T-helper 17 cell (primary cell): Measurements from ENCODE around the gene PTPN13. TPM values are rescaled to one million over a fixed set of nuclear protein-coding genes. Genes with fewer than 3 reads are reported as not detected.
A peak's percentile ranks its signal among the peaks of the same experiment; 100 is the strongest.

Source experiments
- ATAC-seq: fragments of 150-1000 bp; cut with Tn5 transposase; 2 replicates; pipeline ENCODE4 v1.10.0; 2021; ENCODE audit warnings: mild to moderate bottlenecking, moderate library complexity
- DNase-seq, 3 donors: peaks; one replicate each; pipeline versions ENCODE4 v3.0.0 to v3.0.0-alpha.2; 2020 to 2021
- H3K9me3 ChIP-seq: one replicate; pipeline ENCODE4 v1.7.0; 2013; ENCODE audit warnings: low read length, mild to moderate bottlenecking; ENCODE audit not compliant: control insufficient read depth, poor library complexity, severe bottlenecking
- H3K27ac Mint-ChIP-seq: one replicate; pipeline ENCODE4 v1.8.0; 2022; ENCODE audit warnings: mild to moderate bottlenecking, moderate library complexity, mixed read lengths
- H3K27me3 Mint-ChIP-seq: one replicate; pipeline ENCODE4 v1.8.0; 2022; ENCODE audit warnings: mixed read lengths
- H3K36me3 Mint-ChIP-seq: one replicate; pipeline ENCODE4 v1.8.0; 2022; ENCODE audit warnings: low read depth, mixed read lengths
- H3K4me1 Mint-ChIP-seq: one replicate; pipeline ENCODE4 v1.8.0; 2022; ENCODE audit warnings: mild to moderate bottlenecking, mixed read lengths
- H3K4me3 Mint-ChIP-seq: one replicate; pipeline ENCODE4 v1.8.0; 2022; ENCODE audit warnings: mild to moderate bottlenecking, moderate library complexity, mixed read lengths
- total RNA-seq, 4 donors: library from RNA in 2 of 4; stranded (reverse) in 2 of 4; gene quantifications; one replicate each; pipeline ENCODE4 v1.2.3 and lab custom pipeline; 2022 to 2026

The PTPN13 gene
- total RNA-seq, 2 donors from 2014 or later = 36.1 to 49.5 TPM

DNA sequence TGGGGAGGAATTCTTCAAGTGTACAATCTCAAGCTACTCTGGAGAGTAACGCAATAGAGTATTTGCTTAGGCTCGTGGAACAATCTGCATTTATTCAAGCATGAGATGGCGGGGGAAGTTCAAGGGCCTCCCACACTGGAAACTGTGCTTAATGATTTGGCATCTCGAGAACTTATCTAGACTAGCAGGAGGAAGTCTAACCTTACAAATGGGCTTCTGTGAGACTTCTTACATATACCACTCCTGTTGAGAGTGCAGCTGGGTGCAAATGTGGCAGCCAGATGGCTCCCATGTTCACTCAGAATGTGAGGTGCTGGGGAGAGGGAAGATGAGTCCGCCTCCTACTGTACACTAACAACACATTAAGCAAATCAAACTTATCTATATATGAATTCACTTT lies 29.3 kb upstream of the PTPN13 start:
- no peaks in the 10 kb centered on the region for H3K9me3 ChIP-seq
- Mint-ChIP-seq H3K27me3 (no peaks in the 10 kb centered on the region), H3K4me3 (no peak overlapping the region), H3K4me1 (peaks cover 22% of the 10 kb centered on the region), H3K36me3 (no peaks in the 10 kb centered on the region), H3K27ac (no peak overlapping the region)
- no peak for DNase-seq
- no peak for ATAC-seq

DNA sequence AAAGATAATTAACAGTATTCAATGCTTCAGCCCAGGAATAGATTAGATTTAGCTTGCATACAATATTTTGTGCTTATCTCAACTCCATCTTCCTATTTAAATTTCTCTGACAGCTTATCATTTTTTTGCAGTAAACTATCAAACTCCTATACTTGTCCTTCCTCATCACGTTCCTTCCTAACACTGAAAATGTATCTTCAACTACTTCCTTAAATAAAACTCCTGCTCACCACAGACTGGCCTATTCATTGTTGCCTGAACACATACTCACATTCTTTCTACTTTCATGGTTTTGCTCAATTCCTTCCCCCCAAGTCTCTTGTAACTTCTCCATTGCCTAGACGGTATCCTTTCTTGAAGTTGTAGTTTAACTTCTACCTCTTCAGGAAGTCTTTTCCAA lies 28.5 kb upstream of the PTPN13 start:
- no peaks in the 10 kb centered on the region for H3K27me3 Mint-ChIP-seq
- H3K4me1 Mint-ChIP-seq = peaks cover 24% of the 10 kb centered on the region
- no peaks in the 10 kb centered on the region for H3K9me3 ChIP-seq
- no peak overlapping the region for H3K27ac Mint-ChIP-seq
- H3K4me3 Mint-ChIP-seq = no peak overlapping the region
- ATAC-seq = no peak
- DNase-seq = no peak
- H3K36me3 Mint-ChIP-seq = no peaks in the 10 kb centered on the region

DNA sequence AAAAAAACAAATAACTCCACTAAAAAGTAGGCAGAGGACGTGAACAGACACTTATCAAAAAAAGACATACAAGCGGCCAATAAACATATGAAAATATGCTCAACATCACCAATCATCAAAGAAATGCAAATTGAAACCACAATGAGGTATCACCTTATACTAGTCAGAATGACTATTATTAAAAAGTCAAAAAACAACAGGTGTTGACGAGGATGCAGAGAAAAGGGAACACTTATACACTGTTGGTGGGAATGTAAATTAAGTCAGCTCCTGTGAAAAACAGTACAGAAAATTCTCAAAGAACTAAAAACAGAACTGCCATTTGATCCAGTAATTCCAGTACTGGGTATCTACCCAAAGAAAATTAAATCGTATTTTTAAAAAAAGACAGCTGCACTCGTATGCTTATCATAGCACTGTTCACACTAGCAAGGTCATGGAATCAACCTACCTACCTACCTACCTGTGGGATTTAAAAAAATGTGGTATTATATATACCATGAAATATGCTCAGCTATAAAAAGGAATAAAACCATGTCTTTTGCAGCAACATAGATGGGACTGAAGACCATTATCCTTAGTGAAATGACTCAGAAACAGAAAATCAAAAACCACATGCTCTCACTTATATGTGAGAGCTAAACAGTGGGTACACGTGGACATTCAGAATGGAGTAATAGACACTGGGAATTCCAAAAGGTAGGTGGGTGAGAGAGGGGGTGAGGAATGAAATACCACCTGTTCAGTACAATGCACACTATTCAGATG lies 24.8 kb upstream of the PTPN13 start:
- Mint-ChIP-seq H3K4me3 (peak overlapping the region; percentile 43), H3K4me1 (peaks cover 13% of the 10 kb centered on the region), H3K36me3 (no peaks in the 10 kb centered on the region), H3K27ac (no peak overlapping the region), H3K27me3 (no peaks in the 10 kb centered on the region)
- DNase-seq (no peak), ATAC-seq (peak; percentile 30)
- H3K9me3 ChIP-seq = no peaks in the 10 kb centered on the region

DNA sequence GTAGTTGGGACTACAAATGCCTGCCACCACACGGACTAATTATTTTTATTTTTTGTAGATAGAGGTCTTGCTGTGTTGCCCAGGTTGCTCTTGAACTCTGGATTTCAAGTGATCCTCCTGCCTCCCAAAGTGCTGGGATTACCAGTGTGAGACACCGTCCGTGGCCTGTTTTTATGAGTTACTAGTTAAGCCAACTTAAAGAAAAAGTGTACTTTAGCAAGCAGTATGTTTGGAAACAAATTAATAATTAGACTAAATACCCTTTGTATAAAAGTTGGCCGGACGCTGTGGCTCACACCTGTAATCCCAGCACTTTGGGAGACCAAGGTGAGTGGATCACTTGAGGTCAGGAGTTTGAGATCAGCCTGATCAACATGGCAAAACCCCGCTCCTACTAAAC lies 14.2 kb upstream of the PTPN13 start:
- Mint-ChIP-seq H3K4me1 (peaks cover 11% of the 10 kb centered on the region), H3K4me3 (no peak overlapping the region), H3K27ac (no peak overlapping the region), H3K27me3 (no peaks in the 10 kb centered on the region), H3K36me3 (peaks cover 2% of the 10 kb centered on the region)
- no peaks in the 10 kb centered on the region for H3K9me3 ChIP-seq
- ATAC-seq (no peak), DNase-seq (no peak)

DNA sequence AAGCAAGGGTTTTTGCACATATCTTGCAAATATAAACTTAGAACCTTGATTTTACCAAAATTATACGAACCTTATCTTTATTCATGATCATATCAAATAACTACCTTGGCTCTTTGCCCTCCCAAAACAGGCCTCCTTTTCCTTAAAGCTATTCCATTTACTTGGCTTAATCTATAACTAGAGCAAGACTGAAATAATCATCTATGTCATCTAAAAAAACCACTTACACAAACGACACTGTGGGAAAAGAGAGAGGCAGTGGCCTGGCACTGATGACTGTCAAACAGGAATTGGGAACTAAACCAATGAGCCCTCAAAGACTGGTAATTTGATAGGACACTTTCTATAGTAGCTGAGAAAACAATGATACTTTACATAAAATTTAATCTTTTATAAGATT lies 11.7 kb upstream of the PTPN13 start:
- H3K27ac Mint-ChIP-seq = no peak overlapping the region
- peaks cover 19% of the 10 kb centered on the region for H3K4me1 Mint-ChIP-seq
- peak overlapping the region; percentile 66 for H3K4me3 Mint-ChIP-seq
- H3K9me3 ChIP-seq = no peaks in the 10 kb centered on the region
- DNase-seq (no peak), ATAC-seq (no peak)
- no peaks in the 10 kb centered on the region for H3K27me3 Mint-ChIP-seq
- no peaks in the 10 kb centered on the region for H3K36me3 Mint-ChIP-seq

DNA sequence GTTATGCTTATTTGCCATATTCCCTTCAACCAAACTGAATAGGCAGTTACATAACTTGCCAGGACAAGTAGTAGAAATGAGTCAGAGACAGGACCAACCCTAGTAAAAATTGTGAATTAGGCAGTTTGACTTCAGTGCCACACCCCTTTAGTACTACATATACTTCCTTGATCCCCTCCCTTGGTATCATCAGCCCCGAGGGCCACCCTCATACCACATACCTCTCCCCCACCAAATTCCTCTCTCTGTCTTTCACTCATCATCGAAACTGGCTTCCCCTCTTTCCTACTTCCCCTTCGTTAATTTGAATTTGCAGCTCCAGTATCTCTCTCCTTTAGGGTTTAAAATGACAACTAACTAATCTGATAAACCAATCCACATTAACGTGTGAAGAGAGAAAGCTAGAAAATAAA lies 7.9 kb upstream of the PTPN13 start:
- H3K4me1 Mint-ChIP-seq = peaks cover 12% of the 10 kb centered on the region
- ATAC-seq (no peak), DNase-seq (no peak)
- no peaks in the 10 kb centered on the region for H3K36me3 Mint-ChIP-seq
- H3K4me3 Mint-ChIP-seq = peak overlapping the region; percentile 39
- peak overlapping the region; percentile 82 for H3K27ac Mint-ChIP-seq
- H3K27me3 Mint-ChIP-seq = no peaks in the 10 kb centered on the region
- H3K9me3 ChIP-seq = no peaks in the 10 kb centered on the region

DNA sequence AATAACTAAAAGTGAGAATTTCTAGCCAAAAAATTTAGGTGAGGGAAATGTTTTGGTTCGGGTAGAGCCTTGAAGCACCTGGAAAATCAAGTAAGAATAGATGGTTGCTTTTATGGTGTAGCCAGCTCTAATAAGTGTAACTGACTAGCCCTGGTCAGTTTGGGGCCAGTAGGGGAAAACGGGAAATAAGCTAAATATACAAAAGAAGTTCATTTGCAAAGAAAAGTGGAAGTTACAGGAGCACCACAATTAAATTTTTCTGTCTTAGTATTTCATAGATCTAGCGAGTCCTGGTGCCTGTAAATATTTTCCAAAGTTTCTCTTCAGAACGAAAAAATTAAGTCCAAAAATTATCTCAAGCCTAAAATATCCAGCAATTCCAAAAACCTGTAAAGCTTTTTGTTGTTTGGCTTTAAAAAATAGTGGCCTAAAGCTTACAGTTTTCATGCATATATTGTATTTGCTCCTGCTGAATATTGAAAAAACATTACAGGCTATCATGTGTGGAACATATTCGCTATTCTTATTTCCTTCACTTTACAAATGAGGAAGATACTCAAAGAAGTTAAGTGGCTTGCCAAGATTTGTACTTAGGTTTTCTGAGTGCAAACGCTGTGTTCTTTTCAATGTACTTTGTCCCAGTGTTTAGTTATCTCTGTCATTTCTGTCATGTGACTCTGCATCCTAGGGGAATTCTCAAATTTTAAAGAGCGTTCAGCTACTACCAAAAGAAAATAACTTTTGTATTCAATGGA lies 7.3 kb upstream of the PTPN13 start:
- peak overlapping the region; percentile 82 for H3K27ac Mint-ChIP-seq
- H3K4me3 Mint-ChIP-seq = peak overlapping the region; percentile 39
- no peaks in the 10 kb centered on the region for H3K9me3 ChIP-seq
- no peaks in the 10 kb centered on the region for H3K27me3 Mint-ChIP-seq
- DNase-seq (no peak), ATAC-seq (no peak)
- peaks cover 12% of the 10 kb centered on the region for H3K4me1 Mint-ChIP-seq
- H3K36me3 Mint-ChIP-seq = no peaks in the 10 kb centered on the region

DNA sequence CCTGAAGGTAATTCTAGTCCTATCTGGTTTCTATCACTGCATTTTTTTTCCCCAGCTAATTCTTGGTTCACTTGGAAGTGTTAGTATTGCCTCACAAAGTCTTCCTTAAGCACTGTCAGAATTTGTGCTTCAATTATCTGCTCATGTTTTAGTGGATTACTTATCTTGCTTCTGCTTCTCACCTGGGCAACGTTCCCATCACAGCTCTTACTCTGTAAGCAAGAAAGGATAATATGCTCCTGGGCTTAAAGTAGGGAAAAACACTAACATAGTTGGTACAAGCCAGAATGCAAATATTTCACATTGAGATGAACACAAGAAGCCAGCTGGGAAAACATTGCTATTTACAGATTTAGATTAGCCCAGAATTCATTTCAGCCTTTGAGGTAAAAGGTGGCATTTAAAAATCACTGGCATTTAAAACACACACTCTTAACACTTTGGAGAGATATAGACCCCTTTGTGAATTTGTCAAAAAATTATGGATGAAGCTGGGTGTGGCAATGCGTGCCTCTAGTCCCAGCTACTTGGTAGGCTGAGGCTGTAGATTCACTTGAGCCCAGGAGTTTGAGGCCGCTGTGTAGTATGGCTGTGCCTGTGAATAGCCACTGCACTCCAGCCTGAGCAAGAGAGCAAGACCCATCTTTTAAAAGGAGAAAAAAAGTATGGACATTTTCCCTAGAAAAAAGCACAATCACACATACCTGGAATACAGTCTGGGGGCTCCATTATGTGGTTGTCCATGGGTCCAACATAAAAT lies 6.6 kb upstream of the PTPN13 start:
- Mint-ChIP-seq H3K27ac (no peak overlapping the region), H3K4me1 (peaks cover 14% of the 10 kb centered on the region), H3K36me3 (no peaks in the 10 kb centered on the region), H3K4me3 (no peak overlapping the region), H3K27me3 (no peaks in the 10 kb centered on the region)
- no peak for ATAC-seq
- no peak for DNase-seq
- H3K9me3 ChIP-seq = no peaks in the 10 kb centered on the region

DNA sequence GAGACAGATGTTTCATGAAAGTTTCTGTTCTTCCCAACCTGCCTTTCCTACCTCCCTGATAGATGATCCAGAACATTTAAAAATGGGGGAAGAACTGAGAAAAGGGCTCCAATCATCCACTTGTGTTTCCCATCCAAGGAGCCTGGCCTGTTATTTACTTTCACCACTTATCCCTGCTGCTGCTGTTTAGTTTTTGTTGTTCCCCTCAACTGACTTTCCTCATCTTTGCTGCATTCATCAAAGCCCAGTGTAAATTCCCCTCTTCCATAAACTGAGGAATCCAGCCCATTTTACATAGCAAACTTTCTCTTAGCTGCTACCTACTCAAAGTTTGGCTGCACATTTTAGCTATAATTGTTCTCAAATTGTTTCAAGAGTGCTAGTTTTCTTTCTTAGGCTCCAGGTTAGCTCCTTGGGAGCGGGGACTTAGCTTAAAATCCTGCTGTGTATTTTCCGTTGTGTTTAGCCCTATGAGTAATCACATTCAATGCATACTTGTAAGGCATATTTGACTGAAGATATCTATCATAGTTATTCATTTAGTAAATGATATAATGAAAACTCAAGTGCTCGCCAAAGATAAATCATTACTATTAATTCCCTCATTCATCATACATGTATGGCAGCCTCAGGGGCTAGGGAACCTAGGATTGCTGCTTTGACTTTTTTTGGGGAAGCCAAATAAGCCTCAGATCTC lies 1.4 kb upstream of the PTPN13 start:
- ATAC-seq (no peak), DNase-seq (no peak)
- peak overlapping the region; percentile 93 for H3K27ac Mint-ChIP-seq
- H3K36me3 Mint-ChIP-seq = no peaks in the 10 kb centered on the region
- peaks cover 6% of the 10 kb centered on the region for H3K27me3 Mint-ChIP-seq
- H3K4me1 Mint-ChIP-seq = peaks cover 26% of the 10 kb centered on the region
- H3K9me3 ChIP-seq = no peaks in the 10 kb centered on the region
- peak overlapping the region; percentile 99 for H3K4me3 Mint-ChIP-seq

DNA sequence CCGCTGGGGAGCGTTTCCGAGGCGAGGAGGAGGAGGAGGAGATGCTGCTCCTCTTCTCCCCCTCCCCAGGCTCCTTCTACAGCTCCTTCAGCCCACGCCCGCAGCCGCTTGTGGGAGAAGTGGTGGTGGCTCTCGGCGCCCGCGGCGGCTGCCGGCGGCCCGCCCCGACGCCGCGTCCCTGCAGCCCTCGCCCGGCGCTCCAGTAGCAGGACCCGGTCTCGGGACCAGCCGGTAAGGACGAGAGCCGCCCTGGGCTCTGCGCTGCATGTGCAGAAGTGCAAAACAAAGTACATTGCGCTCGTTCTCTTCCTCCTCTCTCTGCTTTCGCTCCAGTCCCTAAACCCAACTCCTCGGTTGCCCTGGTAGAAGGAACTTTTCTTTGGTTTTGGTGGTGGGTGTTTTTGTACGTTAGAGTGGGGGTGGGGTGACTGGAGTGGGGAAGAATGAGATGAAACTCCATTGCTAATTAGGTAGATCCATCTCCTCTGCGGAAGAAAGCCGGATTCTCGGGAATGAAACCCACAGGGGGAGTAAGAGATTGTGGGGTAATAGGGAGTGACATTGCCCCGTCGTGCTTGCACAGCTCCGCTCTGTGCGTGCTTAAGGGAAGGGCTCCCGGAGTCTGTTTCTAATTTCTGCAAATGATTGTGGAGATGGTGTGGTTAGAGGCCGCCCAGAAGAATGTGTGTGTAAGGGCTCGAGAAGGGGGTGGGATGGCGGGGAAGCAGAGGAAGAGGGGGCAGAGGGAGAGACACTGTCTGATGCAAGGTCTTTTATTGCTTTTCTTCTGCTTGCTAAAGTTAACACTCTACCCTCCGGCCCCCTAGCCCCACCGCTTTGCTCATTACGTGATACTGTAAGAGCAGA lies 677 bp downstream of the PTPN13 start:
- Mint-ChIP-seq H3K27ac (peak overlapping the region; percentile 93), H3K36me3 (no peaks in the 10 kb centered on the region), H3K4me3 (peak overlapping the region; percentile 99)

DNA sequence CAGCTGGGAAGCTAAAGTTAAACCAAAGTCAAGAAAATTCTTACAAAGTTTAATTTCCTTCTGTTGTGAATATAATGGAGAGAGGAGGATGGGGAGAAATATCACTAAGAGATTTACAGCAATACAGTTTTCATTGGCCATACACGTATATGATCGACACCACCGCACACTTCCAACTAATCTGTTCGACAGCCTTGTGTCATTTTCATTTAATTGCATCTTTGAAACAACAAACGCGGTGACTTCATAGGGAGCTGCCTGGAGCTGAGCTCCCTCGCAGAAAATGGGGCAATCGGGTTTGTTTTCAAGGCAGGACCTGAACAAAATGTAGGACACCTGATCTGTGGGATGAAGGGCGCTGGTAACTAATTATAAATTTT lies 1.3 kb downstream of the PTPN13 start:
- DNase-seq (no peak), ATAC-seq (no peak)
- no peaks in the 10 kb centered on the region for H3K9me3 ChIP-seq
- H3K27ac Mint-ChIP-seq = peak overlapping the region; percentile 93
- peaks cover 6% of the 10 kb centered on the region for H3K27me3 Mint-ChIP-seq
- peaks cover 31% of the 10 kb centered on the region for H3K4me1 Mint-ChIP-seq
- H3K4me3 Mint-ChIP-seq = peak overlapping the region; percentile 99
- H3K36me3 Mint-ChIP-seq = no peaks in the 10 kb centered on the region

More for the DNA sequence above, 677 bp downstream of the PTPN13 start:
- peak in 2 of 3 donors; percentile 13 to 24 for DNase-seq
- H3K4me1 Mint-ChIP-seq = peaks cover 31% of the 10 kb centered on the region
- peak; percentile 39 for ATAC-seq
- peaks cover 6% of the 10 kb centered on the region for H3K27me3 Mint-ChIP-seq
- no peaks in the 10 kb centered on the region for H3K9me3 ChIP-seq

DNA sequence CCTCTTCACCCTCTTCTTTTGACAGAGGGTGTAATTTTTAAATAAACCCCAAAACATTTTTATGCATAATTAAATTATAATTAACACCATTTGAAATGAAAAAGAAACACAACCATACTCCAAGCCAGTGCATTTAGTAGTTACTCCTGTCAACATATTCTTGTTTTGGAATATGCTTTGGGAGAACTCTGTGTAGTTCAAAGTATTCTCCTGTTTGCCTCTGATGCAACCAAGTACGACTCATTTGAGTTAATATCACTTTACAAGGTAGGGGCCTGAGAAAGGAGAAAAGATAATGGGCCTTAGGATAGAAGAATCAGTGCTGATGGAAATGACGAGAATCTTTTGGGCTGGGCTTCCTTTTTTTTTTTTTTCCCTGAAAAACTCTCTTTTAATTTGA lies 2.7 kb downstream of the PTPN13 start:
- peak overlapping the region; percentile 93 for H3K27ac Mint-ChIP-seq
- ATAC-seq = no peak
- peaks cover 6% of the 10 kb centered on the region for H3K27me3 Mint-ChIP-seq
- peak overlapping the region; percentile 99 for H3K4me3 Mint-ChIP-seq
- no peaks in the 10 kb centered on the region for H3K9me3 ChIP-seq
- DNase-seq = no peak
- no peaks in the 10 kb centered on the region for H3K36me3 Mint-ChIP-seq
- H3K4me1 Mint-ChIP-seq = peaks cover 34% of the 10 kb centered on the region
